IgD-negative memory B cell (primary cell): ENCODE data around the gene TNRC18. TPM values are rescaled to one million over a fixed set of nuclear protein-coding genes. Genes with fewer than 3 reads are reported as not detected.

ENCODE experiments used
- H3K27ac Mint-ChIP-seq, 3 donors: one replicate each; pipeline ENCODE4 v1.8.0; 2020 to 2022; ENCODE audit warnings: mild to moderate bottlenecking in 3 of 3, mixed read lengths in 3 of 3, moderate library complexity in 1 of 3
- H3K27me3 Mint-ChIP-seq: one replicate; pipeline ENCODE4 v1.8.0; 2021; ENCODE audit warnings: mixed read lengths
- H3K36me3 Mint-ChIP-seq: one replicate; pipeline ENCODE4 v1.8.0; 2020; ENCODE audit warnings: mild to moderate bottlenecking, mixed read lengths
- H3K4me1 Mint-ChIP-seq, 3 donors: one replicate each; pipeline ENCODE4 v1.8.0; 2020 to 2022; ENCODE audit warnings: mixed read lengths in 3 of 3, mild to moderate bottlenecking in 1 of 3
- H3K4me3 Mint-ChIP-seq, 4 donors: one replicate each; pipeline ENCODE4 v1.8.0; 2020 to 2022; ENCODE audit warnings: mild to moderate bottlenecking in 4 of 4, mixed read lengths in 4 of 4, moderate library complexity in 3 of 4
- H3K9me3 Mint-ChIP-seq, 3 donors: one replicate each; pipeline ENCODE4 v1.8.0; 2020 to 2021; ENCODE audit warnings: mixed read lengths in 3 of 3, mild to moderate bottlenecking in 1 of 3
- polyA plus RNA-seq: library from polyadenylated mRNA; unstranded; fragments of 300-500 nt; fragmentation: Illumina TruSeq; gene quantifications from one replicate; pipeline ENCODE4 v1.2.3, GENCODE V29; 2021

Gene TNRC18
- polyA plus RNA-seq, 1 donor from 2014 or later: 1.3 TPM

- peaks cover 6 to 7% (median 6%) of the 10 kb centered on the region in 3 donors for H3K4me1 Mint-ChIP-seq
Measured at GRCh38 chr7:5439572-5440496, 16.2 kb upstream of the TNRC18 start.

GRCh38 chr7:5439209-5439571, 15.6 kb upstream of the TNRC18 start:
- H3K9me3 Mint-ChIP-seq: peaks cover 0 to 8% (median 3%) of the 10 kb centered on the region in 3 donors

More at GRCh38 chr7:5439572-5440496, 16.2 kb upstream of the TNRC18 start:
- Mint-ChIP-seq H3K4me3 (no peak overlapping the region), H3K9me3 (peaks cover 0 to 3% (median 3%) of the 10 kb centered on the region in 3 donors), H3K27me3 (peaks cover 18% of the 10 kb centered on the region), H3K27ac (peak overlapping the region in 1 of 3 donors; percentile 81), H3K36me3 (peaks cover 2% of the 10 kb centered on the region)

DNA sequence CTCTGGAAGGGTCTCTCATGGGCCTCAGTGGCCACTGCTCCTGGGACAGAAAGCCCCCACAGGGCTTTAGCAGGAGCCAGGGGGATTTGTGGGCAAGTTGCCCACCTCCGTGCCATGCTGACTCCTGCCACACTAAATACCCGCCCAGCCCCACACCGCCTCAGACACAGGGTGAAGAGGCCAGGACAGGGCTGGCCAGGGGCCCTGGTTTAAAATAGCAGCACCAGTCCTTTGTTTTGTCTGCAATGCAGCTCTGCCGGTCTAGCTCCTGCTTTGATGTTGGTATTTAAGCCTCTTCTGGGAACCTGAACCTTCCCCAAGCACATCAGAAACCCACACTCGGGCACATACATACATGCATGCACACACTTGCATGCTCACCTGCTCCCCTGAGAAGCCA, 14.4 kb upstream of the TNRC18 start:
- no peak overlapping the region for H3K4me3 Mint-ChIP-seq
- peaks cover 28% of the 10 kb centered on the region for H3K27me3 Mint-ChIP-seq
- peaks cover 6 to 7% (median 6%) of the 10 kb centered on the region in 3 donors for H3K4me1 Mint-ChIP-seq
- H3K9me3 Mint-ChIP-seq: peaks cover 4 to 8% (median 8%) of the 10 kb centered on the region in 3 donors
- peaks cover 2% of the 10 kb centered on the region for H3K36me3 Mint-ChIP-seq
- peak overlapping the region in 1 of 3 donors; percentile 46 for H3K27ac Mint-ChIP-seq

More at GRCh38 chr7:5439209-5439571, 15.6 kb upstream of the TNRC18 start:
- Mint-ChIP-seq H3K27ac (no peak overlapping the region), H3K4me1 (peaks cover 6 to 7% (median 6%) of the 10 kb centered on the region in 3 donors), H3K36me3 (peaks cover 2% of the 10 kb centered on the region), H3K27me3 (peaks cover 24% of the 10 kb centered on the region), H3K4me3 (peak overlapping the region in 1 of 4 donors; percentile 32)

- Mint-ChIP-seq H3K4me1 (peaks cover 6 to 7% (median 6%) of the 10 kb centered on the region in 3 donors), H3K4me3 (no peak overlapping the region), H3K9me3 (peaks cover 4 to 8% (median 8%) of the 10 kb centered on the region in 3 donors), H3K27ac (no peak overlapping the region), H3K27me3 (peaks cover 30% of the 10 kb centered on the region), H3K36me3 (peaks cover 2% of the 10 kb centered on the region)
Measured at GRCh38 chr7:5437348-5437892, 13.8 kb upstream of the TNRC18 start.

DNA sequence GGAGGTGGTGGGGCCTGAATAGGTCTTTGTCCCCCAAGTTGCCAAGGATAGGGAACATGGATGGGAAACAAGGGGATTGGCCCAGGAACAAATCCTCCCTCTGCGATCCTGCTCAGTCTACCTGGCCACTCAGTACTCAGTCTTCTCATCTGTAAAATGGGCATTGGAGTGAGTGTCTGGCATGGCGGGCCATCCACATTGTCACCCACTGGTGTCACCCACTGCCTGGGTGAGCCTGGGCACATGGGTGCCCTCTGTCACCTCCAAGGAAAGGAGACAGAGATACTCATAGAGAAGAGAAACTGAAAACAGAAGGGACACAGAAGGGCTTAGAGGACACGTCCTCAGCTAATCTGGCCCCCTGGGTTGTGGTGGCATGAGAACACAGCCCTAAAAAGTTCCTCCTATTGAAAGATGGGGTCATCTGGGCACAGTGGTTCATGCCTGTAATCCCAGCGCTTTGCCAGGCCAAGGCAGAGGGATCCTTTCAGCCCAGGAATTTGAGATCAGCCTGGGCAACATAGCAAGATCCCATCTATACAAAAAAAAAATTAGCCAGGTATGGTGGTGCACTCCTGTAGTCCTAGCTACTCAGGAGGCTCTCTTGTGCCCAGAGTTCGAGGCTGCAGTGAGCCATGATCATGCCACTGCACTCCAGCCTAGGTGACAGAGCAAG, 12.5 kb upstream of the TNRC18 start:
- peaks cover 5 to 6% (median 5%) of the 10 kb centered on the region in 3 donors for H3K4me1 Mint-ChIP-seq
- H3K36me3 Mint-ChIP-seq: no peaks in the 10 kb centered on the region
- peaks cover 35% of the 10 kb centered on the region for H3K27me3 Mint-ChIP-seq
- H3K4me3 Mint-ChIP-seq: peak overlapping the region in 2 of 4 donors; percentile 39 to 84
- peaks cover 4 to 8% (median 8%) of the 10 kb centered on the region in 3 donors for H3K9me3 Mint-ChIP-seq
- peak overlapping the region in 1 of 3 donors; percentile 71 for H3K27ac Mint-ChIP-seq

- no peaks in the 10 kb centered on the region for H3K36me3 Mint-ChIP-seq
- peak overlapping the region in 1 of 4 donors; percentile 39 for H3K4me3 Mint-ChIP-seq
- H3K27me3 Mint-ChIP-seq: peaks cover 31% of the 10 kb centered on the region
- peaks cover 5 to 6% (median 5%) of the 10 kb centered on the region in 3 donors for H3K4me1 Mint-ChIP-seq
- H3K9me3 Mint-ChIP-seq: peaks cover 4 to 8% (median 8%) of the 10 kb centered on the region in 3 donors
- H3K27ac Mint-ChIP-seq: no peak overlapping the region
Measured at GRCh38 chr7:5435291-5436002, 11.8 kb upstream of the TNRC18 start.

- Mint-ChIP-seq H3K27ac (peak overlapping the region in 1 of 3 donors; percentile 94), H3K36me3 (no peaks in the 10 kb centered on the region), H3K4me3 (no peak overlapping the region), H3K27me3 (peaks cover 47% of the 10 kb centered on the region), H3K4me1 (peaks cover 5 to 10% (median 6%) of the 10 kb centered on the region in 3 donors), H3K9me3 (peaks cover 4 to 10% (median 8%) of the 10 kb centered on the region in 3 donors)
Measured at GRCh38 chr7:5433181-5433580, 9.5 kb upstream of the TNRC18 start.

DNA sequence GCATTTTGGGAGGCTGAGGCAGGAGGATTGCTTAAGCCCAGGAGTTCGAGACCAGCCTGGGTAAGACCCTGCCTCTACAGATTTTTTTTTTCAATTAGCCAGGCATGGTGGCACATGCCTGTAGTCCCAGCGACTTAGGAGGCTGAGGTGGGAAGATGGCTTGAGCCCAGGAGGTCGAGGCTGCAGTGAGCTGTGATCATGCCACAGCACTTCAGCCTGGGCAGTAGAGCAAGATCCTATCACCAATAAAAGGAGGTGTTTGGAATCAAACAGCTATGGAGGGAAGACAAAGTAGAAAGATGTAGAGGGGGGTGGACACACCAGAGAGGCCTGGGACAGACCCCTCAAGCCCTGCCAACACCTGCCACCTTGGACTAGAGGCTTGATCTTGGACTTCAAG, 9.1 kb upstream of the TNRC18 start:
- peak overlapping the region in 1 of 4 donors; percentile 18 for H3K4me3 Mint-ChIP-seq
- H3K9me3 Mint-ChIP-seq: peaks cover 4 to 10% (median 8%) of the 10 kb centered on the region in 3 donors
- H3K4me1 Mint-ChIP-seq: peaks cover 5 to 10% (median 6%) of the 10 kb centered on the region in 3 donors
- H3K27me3 Mint-ChIP-seq: peaks cover 47% of the 10 kb centered on the region
- peak overlapping the region in 1 of 3 donors; percentile 94 for H3K27ac Mint-ChIP-seq
- H3K36me3 Mint-ChIP-seq: no peaks in the 10 kb centered on the region

DNA sequence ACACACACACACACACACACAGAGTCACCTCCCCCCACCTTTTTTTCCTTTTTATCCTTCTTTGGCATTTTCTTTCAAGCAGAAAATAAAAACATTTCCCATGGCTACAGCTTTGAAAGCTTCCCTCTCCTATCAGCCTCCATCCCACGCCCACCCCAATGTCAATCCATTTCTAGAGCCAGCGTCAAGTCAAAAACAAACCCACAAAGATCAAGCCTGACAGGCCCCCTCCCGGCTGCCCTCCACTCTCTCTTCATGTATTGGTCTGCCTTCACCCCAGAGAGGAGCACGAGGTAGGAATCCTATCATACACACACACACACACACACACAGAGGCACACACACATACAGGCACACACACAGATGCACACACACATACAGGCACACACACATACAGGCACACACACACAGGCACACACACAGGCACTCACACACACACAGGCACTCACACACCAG, 8.0 kb upstream of the TNRC18 start:
- peak overlapping the region; percentile 7 to 94 (median 78) for H3K27ac Mint-ChIP-seq
- H3K4me3 Mint-ChIP-seq: peak overlapping the region in 1 of 4 donors; percentile 15
- H3K4me1 Mint-ChIP-seq: peaks cover 5 to 11% (median 6%) of the 10 kb centered on the region in 3 donors
- H3K9me3 Mint-ChIP-seq: peaks cover 4 to 8% (median 5%) of the 10 kb centered on the region in 3 donors
- H3K27me3 Mint-ChIP-seq: peaks cover 56% of the 10 kb centered on the region
- no peaks in the 10 kb centered on the region for H3K36me3 Mint-ChIP-seq

GRCh38 chr7:5430612-5430947, 6.9 kb upstream of the TNRC18 start:
- Mint-ChIP-seq H3K4me3 (peak overlapping the region in 1 of 4 donors; percentile 87), H3K27me3 (peaks cover 59% of the 10 kb centered on the region), H3K9me3 (peaks cover 4 to 6% (median 5%) of the 10 kb centered on the region in 3 donors), H3K36me3 (no peaks in the 10 kb centered on the region), H3K4me1 (peaks cover under 1 to 7% (median 2%) of the 10 kb centered on the region in 3 donors), H3K27ac (peak overlapping the region in 2 of 3 donors; percentile 63 to 94)

GRCh38 chr7:5429857-5430611, 6.4 kb upstream of the TNRC18 start:
- Mint-ChIP-seq H3K36me3 (no peaks in the 10 kb centered on the region), H3K4me1 (peaks cover 0 to 6% (median under 1%) of the 10 kb centered on the region in 3 donors), H3K27me3 (peaks cover 64% of the 10 kb centered on the region), H3K27ac (peak overlapping the region; percentile 78 to 94 (median 90)), H3K9me3 (peaks cover 4 to 6% (median 5%) of the 10 kb centered on the region in 3 donors), H3K4me3 (peak overlapping the region in 3 of 4 donors; percentile 20 to 87 (median 72))

- Mint-ChIP-seq H3K27ac (peak overlapping the region; percentile 78 to 94 (median 90)), H3K36me3 (no peaks in the 10 kb centered on the region), H3K27me3 (peaks cover 65% of the 10 kb centered on the region), H3K4me1 (peaks cover 4 to 10% (median 7%) of the 10 kb centered on the region in 3 donors), H3K9me3 (peaks cover 4 to 5% (median 5%) of the 10 kb centered on the region in 3 donors), H3K4me3 (peak overlapping the region in 3 of 4 donors; percentile 72 to 87 (median 76))
Measured at GRCh38 chr7:5429253-5429856, 5.7 kb upstream of the TNRC18 start.
